ENCODE results near the gene RETREG3. TPM values are rescaled to one million over a fixed set of nuclear protein-coding genes. Genes with fewer than 3 reads are reported as not detected.

The RETREG3 gene
- total and polyA plus RNA-seq, 9 of the 15 experiments (the other 6 are each of a cell fraction or from before 2014, with no cell fraction given): 4.1 to 39.0 (median 16.9) TPM

DNA sequence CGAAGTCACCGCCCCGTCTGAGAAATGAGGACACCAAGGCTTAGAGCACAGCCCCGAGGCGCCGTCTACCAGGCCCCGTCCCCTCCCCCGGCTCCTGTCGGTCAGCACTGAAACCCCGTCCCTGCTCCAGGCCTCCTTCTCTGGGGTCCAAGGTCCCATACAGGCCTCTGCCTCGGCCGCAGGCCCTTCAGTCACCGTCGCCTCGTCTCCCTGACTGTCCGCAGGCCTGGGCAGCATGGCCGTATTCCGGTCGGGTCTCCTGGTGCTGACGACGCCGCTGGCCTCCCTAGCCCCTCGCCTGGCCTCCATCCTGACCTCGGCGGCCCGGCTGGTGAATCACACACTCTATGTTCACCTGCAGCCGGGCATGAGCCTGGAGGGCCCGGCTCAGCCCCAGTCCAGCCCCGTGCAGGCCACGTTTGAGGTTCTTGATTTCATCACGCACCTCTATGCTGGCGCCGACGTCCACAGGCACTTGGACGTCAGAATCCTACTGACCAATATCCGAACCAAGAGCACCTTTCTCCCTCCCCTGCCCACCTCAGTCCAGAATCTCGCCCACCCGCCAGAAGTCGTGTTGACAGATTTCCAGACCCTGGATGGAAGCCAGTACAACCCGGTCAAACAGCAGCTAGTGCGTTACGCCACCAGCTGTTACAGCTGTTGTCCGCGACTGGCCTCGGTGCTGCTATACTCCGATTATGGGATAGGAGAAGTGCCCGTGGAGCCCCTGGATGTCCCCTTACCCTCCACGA is 46.6 kb downstream of the RETREG3 start (continued):
- TF ChIP-seq ZNF511 (CRISPR knock-in tag; IDR thresholded peaks at IDR 0.05): 0 out of 2 replicates have a peak, but pooled peaks have one; percentile 25
- TF ChIP-seq NR2C2 (CRISPR knock-in tag; IDR thresholded peaks at IDR 0.05): no peak
- peak; percentile 96 for TF ChIP-seq NR2C2 (tag; IDR thresholded peaks at IDR 0.05)
- TF ChIP-seq TCF15 (CRISPR knock-in tag; IDR thresholded peaks at IDR 0.05): no peak
- 0 out of 2 replicates have a peak, but pooled peaks have one; percentile 36 for TF ChIP-seq ZBTB33 (CRISPR knock-in tag; IDR thresholded peaks at IDR 0.05)
- 0 out of 2 replicates have a peak, but pooled peaks have one; percentile 14 for TF ChIP-seq CBFA2T3 (IDR thresholded peaks at IDR 0.05)
- TF ChIP-seq CREB1 (IDR thresholded peaks at IDR 0.05): no peak
- 0 out of 2 replicates have a peak, but pooled peaks have one; percentile 38 for TF ChIP-seq CREB1 (CRISPR knock-in tag; IDR thresholded peaks at IDR 0.05)
- TF ChIP-seq, protein P1, sequence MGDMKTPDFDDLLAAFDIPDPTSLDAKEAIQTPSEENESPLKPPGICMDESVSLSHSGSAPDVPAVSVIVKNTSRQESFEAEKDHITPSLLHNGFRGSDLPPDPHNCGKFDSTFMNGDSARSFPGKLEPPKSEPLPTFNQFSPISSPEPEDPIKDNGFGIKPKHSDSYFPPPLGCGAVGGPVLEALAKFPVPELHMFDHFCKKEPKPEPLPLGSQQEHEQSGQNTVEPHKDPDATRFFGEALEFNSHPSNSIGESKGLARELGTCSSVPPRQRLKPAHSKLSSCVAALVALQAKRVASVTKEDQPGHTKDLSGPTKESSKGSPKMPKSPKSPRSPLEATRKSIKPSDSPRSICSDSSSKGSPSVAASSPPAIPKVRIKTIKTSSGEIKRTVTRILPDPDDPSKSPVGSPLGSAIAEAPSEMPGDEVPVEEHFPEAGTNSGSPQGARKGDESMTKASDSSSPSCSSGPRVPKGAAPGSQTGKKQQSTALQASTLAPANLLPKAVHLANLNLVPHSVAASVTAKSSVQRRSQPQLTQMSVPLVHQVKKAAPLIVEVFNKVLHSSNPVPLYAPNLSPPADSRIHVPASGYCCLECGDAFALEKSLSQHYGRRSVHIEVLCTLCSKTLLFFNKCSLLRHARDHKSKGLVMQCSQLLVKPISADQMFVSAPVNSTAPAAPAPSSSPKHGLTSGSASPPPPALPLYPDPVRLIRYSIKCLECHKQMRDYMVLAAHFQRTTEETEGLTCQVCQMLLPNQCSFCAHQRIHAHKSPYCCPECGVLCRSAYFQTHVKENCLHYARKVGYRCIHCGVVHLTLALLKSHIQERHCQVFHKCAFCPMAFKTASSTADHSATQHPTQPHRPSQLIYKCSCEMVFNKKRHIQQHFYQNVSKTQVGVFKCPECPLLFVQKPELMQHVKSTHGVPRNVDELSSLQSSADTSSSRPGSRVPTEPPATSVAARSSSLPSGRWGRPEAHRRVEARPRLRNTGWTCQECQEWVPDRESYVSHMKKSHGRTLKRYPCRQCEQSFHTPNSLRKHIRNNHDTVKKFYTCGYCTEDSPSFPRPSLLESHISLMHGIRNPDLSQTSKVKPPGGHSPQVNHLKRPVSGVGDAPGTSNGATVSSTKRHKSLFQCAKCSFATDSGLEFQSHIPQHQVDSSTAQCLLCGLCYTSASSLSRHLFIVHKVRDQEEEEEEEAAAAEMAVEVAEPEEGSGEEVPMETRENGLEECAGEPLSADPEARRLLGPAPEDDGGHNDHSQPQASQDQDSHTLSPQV (IDR thresholded peaks at IDR 0.05): 0 out of 2 replicates have a peak, but pooled peaks have one; percentile 52
- TF ChIP-seq SIN3B (IDR thresholded peaks at IDR 0.05; ENCODE audit: low read depth): no peak
- TF ChIP-seq FOXK2 (conservative IDR thresholded peaks at IDR 0.05 in 1 of 2, IDR thresholded peaks at IDR 0.05 in 1 of 2; ENCODE audit: low read depth in 2 of 2): peak in 1 of 2 experiments; percentile 18; a peak in 1 of 4 replicates
- peak; percentile 63 for TF ChIP-seq CHD1 (IDR thresholded peaks at IDR 0.05; ENCODE audit: low read length)
- TF ChIP-seq RBM39 (optimal IDR thresholded peaks at IDR 0.05; ENCODE audit: low read depth, low read length): no peak
- 0 out of 6 replicates have a peak, but pooled peaks of 1 of the 3 experiments have one; percentile 8 for TF ChIP-seq CTCF (IDR thresholded peaks at IDR 0.05 in 2 of 3, conservative IDR thresholded peaks at IDR 0.05 in 1 of 3; ENCODE audit: insufficient read depth in 2 of 3, low read depth in 1 of 3, low read length in 3 of 3)
- TF ChIP-seq ESRRB (CRISPR knock-in tag; IDR thresholded peaks at IDR 0.05; ENCODE audit: borderline replicate concordance): no peak
- TF ChIP-seq POLR2G (IDR thresholded peaks at IDR 0.05; ENCODE audit: low read depth, low read length): peak; percentile 64; the same call in 1 of the 2 replicates
